Muscle layer of duodenum (tissue), 2 donors: ENCODE measurements around the gene CHCHD5.
"Not testable (repeated sequence)": the region's sequence is repeated elsewhere in the genome, so short reads cannot be mapped to it uniquely, and the experiment has no call there.

Experiments
- H3K27ac ChIP-seq: one replicate; pipeline ENCODE4 v1.7.0; 2013; ENCODE audit warnings: mild to moderate bottlenecking, low read length
- H3K27me3 ChIP-seq: one replicate; pipeline ENCODE4 v1.7.0; 2013; ENCODE audit warnings: low read depth, mild to moderate bottlenecking, control low read depth, low read length
- H3K36me3 ChIP-seq, 2 donors: one replicate each; pipeline ENCODE4 v1.7.0; 2013; ENCODE audit warnings: low read length in 2 of 2, control low read depth in 1 of 2, mild to moderate bottlenecking in 1 of 2; ENCODE audit not compliant: insufficient read depth in 2 of 2, control insufficient read depth in 1 of 2
- H3K4me1 ChIP-seq, 2 donors: one replicate each; pipeline ENCODE4 v1.7.0; 2013; ENCODE audit warnings: low read length in 2 of 2, mild to moderate bottlenecking in 2 of 2, control low read depth in 1 of 2, moderate library complexity in 1 of 2; ENCODE audit not compliant: insufficient read depth in 2 of 2, control insufficient read depth in 1 of 2
- H3K4me3 ChIP-seq, 2 donors: one replicate each; pipeline ENCODE4 v1.7.0; 2013; ENCODE audit warnings: low read length in 2 of 2, low read depth in 1 of 2, mild to moderate bottlenecking in 1 of 2
- H3K9me3 ChIP-seq, 2 donors: one replicate each; pipeline ENCODE4 v1.7.0; 2013; ENCODE audit warnings: low read length in 2 of 2, control low read depth in 1 of 2, mild to moderate bottlenecking in 1 of 2; ENCODE audit not compliant: control insufficient read depth in 1 of 2
- donor health status: healthy.

The CHCHD5 gene

DNA sequence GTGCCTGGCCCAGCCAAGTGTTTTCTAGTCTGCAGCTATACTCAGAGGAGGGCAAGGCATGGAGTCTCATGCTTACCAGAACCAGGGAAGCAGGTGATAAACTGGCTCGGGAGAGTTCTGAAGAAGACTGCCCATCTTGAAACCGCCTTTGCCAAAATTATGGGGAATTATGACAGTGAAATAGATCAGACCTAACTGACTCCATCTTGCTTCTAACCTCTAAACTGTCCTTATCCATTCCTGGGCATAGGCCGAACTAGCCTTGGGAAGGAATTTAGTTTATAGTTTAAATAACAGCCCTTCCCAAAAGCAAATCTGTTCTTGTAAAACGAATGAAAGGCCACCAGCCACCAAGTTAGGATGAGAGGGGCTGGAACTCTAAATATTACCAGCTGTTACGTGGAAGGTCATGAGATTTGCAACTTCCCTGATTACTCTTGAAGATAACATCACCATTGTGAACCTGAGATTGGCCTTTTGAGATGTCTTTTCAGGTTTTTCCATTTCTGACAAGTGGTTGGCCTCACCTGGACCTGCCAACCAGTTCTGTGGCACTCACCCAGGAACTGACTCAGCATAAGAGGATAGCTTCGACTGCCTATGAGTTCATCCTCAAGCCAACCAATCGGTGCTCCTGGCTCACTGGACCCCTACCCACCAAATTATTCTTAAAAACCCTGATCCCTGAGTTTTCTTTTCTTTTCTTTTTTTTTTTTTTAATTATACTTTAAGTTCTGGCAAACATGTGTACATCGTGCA is 23.4 kb downstream of the CHCHD5 start:
- H3K4me1 ChIP-seq = no peaks in the 10 kb centered on the region
- no peaks in the 10 kb centered on the region for H3K36me3 ChIP-seq
- H3K4me3 ChIP-seq = no peak overlapping the region
- no peak overlapping the region for H3K27ac ChIP-seq
- no peaks in the 10 kb centered on the region for H3K27me3 ChIP-seq
- no peaks in the 10 kb centered on the region for H3K9me3 ChIP-seq

DNA sequence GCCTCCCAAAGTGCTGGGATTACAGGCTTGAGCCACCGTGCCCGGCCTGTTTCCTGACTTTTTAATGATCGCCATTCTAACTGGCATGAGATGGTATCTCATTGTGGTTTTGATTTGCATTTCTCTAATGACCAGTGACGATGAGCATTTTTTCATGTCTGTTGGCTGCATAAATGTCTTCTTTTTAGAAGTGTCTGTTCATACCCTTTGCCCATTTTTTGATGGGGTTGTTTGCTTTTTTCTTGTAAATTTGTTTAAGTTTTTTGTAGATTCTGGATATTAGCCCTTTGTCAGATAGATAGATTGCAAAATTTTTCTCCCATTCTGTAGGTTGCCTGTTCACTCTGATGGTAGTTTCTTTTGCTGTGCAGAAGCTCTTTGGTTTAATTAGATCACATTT is 24.9 kb downstream of the CHCHD5 start:
- not testable (repeated sequence) for H3K4me1 ChIP-seq, H3K9me3 ChIP-seq, H3K4me3 ChIP-seq, H3K27me3 ChIP-seq, H3K27ac ChIP-seq, H3K36me3 ChIP-seq

DNA sequence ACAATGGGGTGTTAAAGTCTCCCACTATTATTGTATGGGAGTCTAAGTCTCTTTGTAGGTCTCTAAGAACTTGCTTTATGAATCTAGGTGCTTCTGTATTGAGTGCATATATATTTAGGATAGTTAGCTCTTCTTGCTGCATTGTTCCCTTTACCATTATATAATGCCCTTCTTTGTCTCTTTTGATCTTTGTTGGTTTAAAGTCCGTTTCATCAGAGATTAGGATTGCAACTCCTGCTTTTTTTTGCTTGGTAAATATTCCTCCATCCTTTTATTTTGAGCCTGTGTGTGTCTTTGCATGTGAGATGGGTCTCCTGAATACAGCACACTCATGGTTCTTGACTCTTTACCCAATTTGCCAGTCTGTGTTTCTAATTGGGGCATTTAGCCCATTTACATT is 27.9 kb downstream of the CHCHD5 start:
- H3K4me3 ChIP-seq, H3K36me3 ChIP-seq, H3K27ac ChIP-seq, H3K9me3 ChIP-seq, H3K27me3 ChIP-seq, H3K4me1 ChIP-seq: not testable (repeated sequence)

DNA sequence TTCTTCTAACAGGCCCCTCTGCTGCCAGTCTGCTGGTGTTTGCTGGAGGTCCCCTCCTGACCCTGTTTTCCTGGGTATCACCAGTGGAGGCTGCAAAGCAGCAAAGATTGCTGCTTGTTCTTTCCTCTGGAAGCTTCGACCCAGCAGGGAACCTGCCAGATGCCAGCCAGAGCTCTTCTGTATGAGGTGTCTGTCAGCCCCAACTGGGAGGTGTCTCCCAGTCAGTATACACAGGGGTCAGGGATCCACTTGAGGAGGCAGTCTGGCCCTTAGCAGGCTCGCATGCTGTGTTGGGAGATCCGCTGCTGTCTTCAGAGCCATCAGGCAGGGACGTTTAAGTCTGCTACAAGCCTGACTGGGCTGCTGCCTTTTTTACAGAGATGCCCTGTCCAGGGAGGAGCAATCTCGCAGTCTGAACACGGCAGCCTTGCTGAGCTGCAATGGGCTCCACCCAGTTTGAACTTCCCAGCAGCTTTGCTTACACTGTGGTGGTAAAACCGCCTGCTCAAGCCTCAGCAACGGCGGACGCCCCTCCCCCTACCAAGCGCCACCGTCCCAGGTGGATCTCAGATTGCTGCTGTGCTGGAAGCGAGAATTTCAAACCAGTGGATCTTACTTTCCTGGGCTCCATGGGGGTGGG is 29.9 kb downstream of the CHCHD5 start:
- H3K27ac ChIP-seq = no peak overlapping the region
- no peaks in the 10 kb centered on the region for H3K27me3 ChIP-seq
- H3K36me3 ChIP-seq = no peaks in the 10 kb centered on the region
- no peak overlapping the region for H3K4me3 ChIP-seq
- no peaks in the 10 kb centered on the region for H3K9me3 ChIP-seq
- H3K4me1 ChIP-seq = no peaks in the 10 kb centered on the region

DNA sequence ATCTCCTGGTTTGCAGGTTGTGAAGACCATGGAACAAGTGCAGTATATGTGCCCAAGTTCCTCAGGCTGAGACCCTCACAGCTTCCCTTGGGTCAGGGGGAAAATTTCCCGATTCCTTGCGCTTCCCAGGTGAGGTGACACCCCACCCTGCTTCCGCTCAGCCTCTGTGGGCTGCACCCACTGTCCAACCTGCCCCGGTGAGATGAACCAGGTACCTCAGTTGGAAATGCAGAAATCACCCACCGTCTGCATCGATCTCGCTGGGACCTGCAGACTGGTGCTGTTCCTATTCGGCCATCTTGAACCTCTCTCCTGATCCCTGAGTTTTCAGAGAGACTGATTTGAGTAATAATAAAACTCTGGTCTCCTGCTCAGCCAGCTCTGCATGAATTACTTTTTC is 30.6 kb downstream of the CHCHD5 start:
- no peaks in the 10 kb centered on the region for H3K9me3 ChIP-seq
- H3K4me1 ChIP-seq = no peaks in the 10 kb centered on the region
- no peak overlapping the region for H3K27ac ChIP-seq
- no peaks in the 10 kb centered on the region for H3K36me3 ChIP-seq
- H3K4me3 ChIP-seq = no peak overlapping the region
- no peaks in the 10 kb centered on the region for H3K27me3 ChIP-seq

DNA sequence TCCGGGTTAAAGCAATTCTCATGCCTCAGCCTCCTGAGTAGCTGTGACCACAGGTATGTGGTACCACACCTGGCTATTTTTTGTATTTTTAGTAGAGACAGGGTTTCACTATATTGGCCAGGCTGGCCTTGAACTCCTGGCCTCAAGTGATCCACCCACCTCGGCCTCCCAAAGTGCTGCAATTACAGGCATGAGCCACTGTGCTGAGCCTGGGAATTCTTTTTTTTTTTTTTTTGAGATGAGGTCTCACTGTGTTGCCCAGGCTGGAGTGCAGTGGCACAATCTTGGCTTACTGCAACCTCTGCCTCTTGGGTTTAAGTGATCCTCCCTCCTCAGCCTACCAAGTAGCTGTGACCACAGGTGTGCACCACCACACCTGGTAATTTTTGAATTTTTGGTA is 31.4 kb downstream of the CHCHD5 start:
- H3K9me3 ChIP-seq, H3K27ac ChIP-seq, H3K4me3 ChIP-seq: not testable (repeated sequence)

DNA sequence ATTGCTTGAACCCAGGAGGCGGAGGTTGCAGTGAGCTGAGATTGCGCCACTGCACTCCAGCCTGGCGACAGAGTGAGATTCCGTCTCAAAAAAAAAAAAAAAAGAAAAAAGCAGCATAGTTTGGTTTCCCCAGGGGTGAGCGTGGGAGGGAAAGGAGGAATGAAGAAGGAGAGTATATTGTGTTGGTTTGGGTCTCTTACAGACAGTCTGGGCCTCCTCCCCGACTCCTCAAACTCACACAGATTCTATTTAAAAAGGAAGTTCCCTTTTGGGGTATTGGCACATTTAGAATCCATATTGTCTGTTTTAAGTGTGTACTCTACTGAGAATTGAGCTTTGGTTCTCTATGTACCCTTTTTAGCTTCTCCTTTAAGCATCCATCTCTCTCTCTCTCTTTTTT is 34.0 kb downstream of the CHCHD5 start:
- no peaks in the 10 kb centered on the region for H3K36me3 ChIP-seq
- H3K4me3 ChIP-seq = no peak overlapping the region
- H3K27ac ChIP-seq = no peak overlapping the region
- no peaks in the 10 kb centered on the region for H3K9me3 ChIP-seq
- H3K27me3 ChIP-seq = no peaks in the 10 kb centered on the region
- no peaks in the 10 kb centered on the region for H3K4me1 ChIP-seq

More for the DNA sequence above, 31.4 kb downstream of the CHCHD5 start:
- H3K4me1 ChIP-seq, H3K36me3 ChIP-seq, H3K27me3 ChIP-seq: not testable (repeated sequence)

DNA sequence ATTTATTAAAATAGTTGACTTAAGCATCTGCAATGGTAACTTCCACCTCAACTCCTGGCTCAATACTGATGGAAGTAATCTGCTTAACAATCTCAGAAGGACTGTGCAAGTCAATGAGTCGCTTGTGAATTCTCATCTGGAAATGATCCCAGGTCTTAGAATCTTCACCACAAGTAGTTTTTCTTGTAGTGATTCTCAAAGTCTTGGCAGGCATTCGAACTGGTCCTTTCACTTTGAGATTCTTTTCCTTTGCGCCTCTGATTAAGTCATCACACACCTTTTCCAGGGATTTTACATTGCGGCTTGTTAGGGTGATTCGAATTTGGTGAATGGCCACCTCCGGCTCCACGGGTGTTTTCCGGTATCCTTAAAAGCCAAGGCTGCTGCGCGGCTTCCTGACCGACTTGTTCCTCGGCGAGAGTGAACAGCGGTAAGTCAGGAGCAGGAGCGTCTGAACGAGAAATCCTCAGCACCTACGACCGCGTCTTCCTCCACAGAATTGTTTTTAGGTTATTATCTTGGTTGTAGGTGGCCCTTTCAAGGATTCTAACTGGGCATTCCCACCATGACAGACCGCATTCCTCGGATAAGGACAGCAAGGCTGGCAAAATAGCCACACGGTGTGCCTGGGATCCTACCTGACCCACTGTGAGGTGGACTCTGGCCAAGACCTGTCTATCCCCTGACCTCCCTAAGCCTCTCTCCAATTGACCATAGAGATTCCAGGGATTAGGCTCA is 37.5 kb downstream of the CHCHD5 start:
- Histone ChIP-seq H3K36me3 (no peaks in the 10 kb centered on the region), H3K27me3 (no peaks in the 10 kb centered on the region), H3K4me1 (peaks cover 0 to 7% of the 10 kb centered on the region in 2 donors), H3K4me3 (no peak overlapping the region), H3K27ac (no peak overlapping the region), H3K9me3 (no peaks in the 10 kb centered on the region)

DNA sequence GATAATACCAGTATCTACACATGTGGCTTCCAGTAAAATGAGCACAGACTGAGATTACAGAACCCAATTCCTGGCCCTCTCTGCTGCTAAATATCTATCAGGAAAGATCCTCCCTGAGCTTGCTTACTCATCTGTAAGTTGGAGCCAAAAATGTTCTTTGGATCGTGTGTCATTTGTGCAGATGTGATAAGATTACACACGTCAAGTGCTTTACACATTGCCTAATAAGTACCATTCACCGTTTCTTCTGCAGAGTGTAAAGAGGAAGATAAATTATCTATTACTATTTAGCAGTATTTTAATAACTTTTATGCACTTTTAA is 38.1 kb downstream of the CHCHD5 start:
- H3K4me3 ChIP-seq = no peak overlapping the region

DNA sequence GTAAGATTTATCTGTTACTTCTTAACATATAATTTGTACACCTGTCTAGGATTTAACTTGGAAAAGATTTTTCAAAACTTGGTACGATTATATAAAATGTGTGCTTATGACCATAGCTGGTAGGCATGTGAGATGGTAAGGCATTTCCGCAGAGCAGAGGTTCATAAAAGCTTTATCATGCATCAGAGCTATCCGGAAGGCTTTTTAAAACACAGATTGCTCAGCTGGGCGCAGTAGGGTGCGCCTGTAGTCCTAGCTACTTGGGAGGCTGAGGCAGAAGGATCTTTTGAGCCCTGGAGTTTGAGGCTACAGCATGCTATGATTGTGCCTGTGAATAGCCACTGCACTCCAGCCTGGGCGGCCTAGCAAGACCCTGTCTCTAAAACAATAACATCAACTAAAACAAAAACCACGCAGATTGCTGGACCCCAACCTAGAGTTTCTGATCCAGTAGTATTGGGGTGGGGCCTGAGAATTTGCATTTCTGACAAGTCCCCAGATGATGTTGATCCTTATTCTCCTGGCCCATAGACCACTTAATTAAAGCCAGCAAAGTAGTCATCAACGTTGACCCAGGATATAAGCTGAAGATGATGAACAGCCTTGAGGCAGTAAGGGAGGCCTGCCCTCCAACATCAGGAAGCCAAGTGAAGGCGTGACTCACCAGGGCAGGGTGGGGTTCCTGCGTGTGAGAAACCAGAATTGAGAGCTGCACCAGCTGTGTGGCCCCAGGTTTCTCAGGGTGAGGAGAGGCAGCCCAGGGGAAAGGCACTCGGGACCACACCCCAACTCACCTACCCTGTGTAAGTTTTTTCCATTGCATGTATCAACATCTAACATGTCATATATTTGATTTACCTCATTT is 39.7 kb downstream of the CHCHD5 start:
- no peak overlapping the region for H3K27ac ChIP-seq
- no peaks in the 10 kb centered on the region for H3K27me3 ChIP-seq
- H3K4me1 ChIP-seq = peaks cover 0 to 8% of the 10 kb centered on the region in 2 donors
- no peaks in the 10 kb centered on the region for H3K9me3 ChIP-seq
- H3K4me3 ChIP-seq = no peak overlapping the region
- H3K36me3 ChIP-seq = no peaks in the 10 kb centered on the region

More for the DNA sequence above, 38.1 kb downstream of the CHCHD5 start:
- no peak overlapping the region for H3K27ac ChIP-seq
- no peaks in the 10 kb centered on the region for H3K9me3 ChIP-seq
- H3K4me1 ChIP-seq = peaks cover 0 to 8% of the 10 kb centered on the region in 2 donors
- no peaks in the 10 kb centered on the region for H3K27me3 ChIP-seq
- no peaks in the 10 kb centered on the region for H3K36me3 ChIP-seq
